ENCODE measurements around the gene CREB5.

CREB5 gene

GRCh38 chr7:28724563-28724962 lies 312.2 kb downstream of the CREB5 start:
- DNase-seq, result no peak

GRCh38 chr7:28725045-28725642 lies 312.8 kb downstream of the CREB5 start:
- DNase-seq, result no peak

- peak; percentile 8 for DNase-seq
These were observed 313.6 kb downstream of the CREB5 start for GRCh38 chr7:28725911-28726310.

- no peak for DNase-seq
These were observed 314.2 kb downstream of the CREB5 start for GRCh38 chr7:28726555-28726954.

- no peak for DNase-seq
These were observed 317.0 kb downstream of the CREB5 start for GRCh38 chr7:28729281-28729680.

GRCh38 chr7:28729727-28730126 lies 317.4 kb downstream of the CREB5 start:
- peak; percentile 48 for DNase-seq

GRCh38 chr7:28731092-28731658 lies 318.9 kb downstream of the CREB5 start:
- no peak for DNase-seq

- DNase-seq, result no peak
These were observed 320.0 kb downstream of the CREB5 start for GRCh38 chr7:28732071-28732869.

- DNase-seq, result no peak
These were observed 320.7 kb downstream of the CREB5 start for GRCh38 chr7:28733035-28733434.

- DNase-seq, result no peak
These were observed 326.1 kb downstream of the CREB5 start for GRCh38 chr7:28738412-28738811.

- no peak for DNase-seq
These were observed 326.8 kb downstream of the CREB5 start for GRCh38 chr7:28739128-28739527.

GRCh38 chr7:28739826-28740225 lies 327.5 kb downstream of the CREB5 start:
- no peak for DNase-seq

- no peak for DNase-seq
These were observed 332.6 kb downstream of the CREB5 start for GRCh38 chr7:28744951-28745350.

GRCh38 chr7:28745351-28745750 lies 333.0 kb downstream of the CREB5 start:
- no peak for DNase-seq

- DNase-seq, result no peak
These were observed 335.1 kb downstream of the CREB5 start for GRCh38 chr7:28747404-28747803.

GRCh38 chr7:28747854-28748253 lies 335.5 kb downstream of the CREB5 start:
- DNase-seq, result no peak

GRCh38 chr7:28748346-28748745 lies 336.0 kb downstream of the CREB5 start:
- DNase-seq, result no peak

GRCh38 chr7:28748933-28749584 lies 336.7 kb downstream of the CREB5 start:
- peak; percentile 84 for DNase-seq

GRCh38 chr7:28749638-28750037 lies 337.3 kb downstream of the CREB5 start:
- no peak for DNase-seq

GRCh38 chr7:28750981-28751380 lies 338.7 kb downstream of the CREB5 start:
- DNase-seq, result no peak

- DNase-seq, result no peak
These were observed 341.3 kb downstream of the CREB5 start for GRCh38 chr7:28753613-28754012.

GRCh38 chr7:28754027-28754426 lies 341.7 kb downstream of the CREB5 start:
- DNase-seq, result no peak

- DNase-seq, result no peak
These were observed 342.1 kb downstream of the CREB5 start for GRCh38 chr7:28754447-28754846.

GRCh38 chr7:28755255-28755654 lies 342.9 kb downstream of the CREB5 start:
- DNase-seq, result no peak

All from suppressor macrophage treated with lipopolysaccharide for 4 hours (primary cell).